Right lobe of liver (tissue), 4 donors: ENCODE data around the gene GYS2.

Experiments used
- POLR2A ChIP-seq: fragments of 450-650 bp; IDR thresholded peaks from one replicate; pipeline ENCODE4 v1.6.1; 2017; ENCODE audit warnings: antibody characterized with exemption, mild to moderate bottlenecking
- TF ChIP-seq, protein P1 (sequence below), 4 donors: fragments of 200-600 bp in 3 of 4; fragments of 450-650 bp in 1 of 4; IDR thresholded peaks; one replicate each; pipeline versions ENCODE4 v1.5.1 to v1.8.0; 2016 to 2022; ENCODE audit warnings: antibody characterized with exemption in 4 of 4, mild to moderate bottlenecking in 2 of 4
- donor health status: DM: no; HTN: no; CAD: no.
- donor health status: DM: no; HTN: no; CAD: no.
- donor health status: DM: no; HTN: yes; CAD: no.

DNA sequence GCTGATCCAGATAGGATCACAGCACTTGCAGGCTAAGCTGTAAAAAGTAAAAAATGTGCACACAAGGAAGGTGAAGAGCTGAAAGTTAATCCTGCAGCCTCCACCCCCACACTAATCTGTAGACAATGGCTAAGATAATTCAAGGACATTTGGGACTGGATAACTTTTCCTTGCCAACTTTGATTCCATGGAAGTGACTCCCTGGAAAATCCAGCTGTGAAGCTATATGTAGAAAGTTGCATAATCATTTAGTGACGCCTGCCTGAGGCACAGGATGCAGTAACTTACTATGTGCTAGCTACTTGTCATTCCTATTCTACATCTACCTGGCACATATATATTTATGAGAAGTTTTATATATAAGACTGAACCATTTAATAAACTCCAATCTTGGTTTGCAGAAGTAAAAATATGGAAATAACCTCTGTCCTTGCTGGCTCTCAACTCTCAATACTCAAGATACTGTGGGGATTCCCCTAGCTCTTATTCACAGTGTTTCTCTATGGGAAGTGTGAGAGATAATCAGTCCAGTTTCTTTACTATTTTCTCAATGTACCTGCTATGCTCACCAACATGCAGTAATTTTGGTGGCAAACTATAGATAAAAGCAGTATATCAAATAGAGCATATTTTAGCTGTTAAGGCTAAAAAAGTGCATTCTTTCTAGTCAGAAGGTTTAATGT is 38.2 kb upstream of the GYS2 start:
- TF ChIP-seq, protein P1, sequence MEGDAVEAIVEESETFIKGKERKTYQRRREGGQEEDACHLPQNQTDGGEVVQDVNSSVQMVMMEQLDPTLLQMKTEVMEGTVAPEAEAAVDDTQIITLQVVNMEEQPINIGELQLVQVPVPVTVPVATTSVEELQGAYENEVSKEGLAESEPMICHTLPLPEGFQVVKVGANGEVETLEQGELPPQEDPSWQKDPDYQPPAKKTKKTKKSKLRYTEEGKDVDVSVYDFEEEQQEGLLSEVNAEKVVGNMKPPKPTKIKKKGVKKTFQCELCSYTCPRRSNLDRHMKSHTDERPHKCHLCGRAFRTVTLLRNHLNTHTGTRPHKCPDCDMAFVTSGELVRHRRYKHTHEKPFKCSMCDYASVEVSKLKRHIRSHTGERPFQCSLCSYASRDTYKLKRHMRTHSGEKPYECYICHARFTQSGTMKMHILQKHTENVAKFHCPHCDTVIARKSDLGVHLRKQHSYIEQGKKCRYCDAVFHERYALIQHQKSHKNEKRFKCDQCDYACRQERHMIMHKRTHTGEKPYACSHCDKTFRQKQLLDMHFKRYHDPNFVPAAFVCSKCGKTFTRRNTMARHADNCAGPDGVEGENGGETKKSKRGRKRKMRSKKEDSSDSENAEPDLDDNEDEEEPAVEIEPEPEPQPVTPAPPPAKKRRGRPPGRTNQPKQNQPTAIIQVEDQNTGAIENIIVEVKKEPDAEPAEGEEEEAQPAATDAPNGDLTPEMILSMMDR (IDR thresholded peaks at IDR 0.05), result no peak
- TF ChIP-seq POLR2A, result no peak
